Astrocyte (in vitro differentiated cells and primary cell): ENCODE data around the gene PPP4R4.

Experiments used
- EZH2 ChIP-seq: IDR thresholded peaks from 2 replicates; pipeline ENCODE4 v1.6.1; 2012; ENCODE audit warnings: mild to moderate bottlenecking, low read length, inconsistent platforms; ENCODE audit not compliant: insufficient read depth
- TF ChIP-seq, protein P1 (sequence below): IDR thresholded peaks from 2 replicates; pipeline ENCODE4 v1.5.1; 2011; ENCODE audit warnings: low read depth, mild to moderate bottlenecking, inconsistent platforms, low read length, moderate library complexity; ENCODE audit not compliant: insufficient read depth

- TF ChIP-seq EZH2, result no peak
- TF ChIP-seq, protein P1, sequence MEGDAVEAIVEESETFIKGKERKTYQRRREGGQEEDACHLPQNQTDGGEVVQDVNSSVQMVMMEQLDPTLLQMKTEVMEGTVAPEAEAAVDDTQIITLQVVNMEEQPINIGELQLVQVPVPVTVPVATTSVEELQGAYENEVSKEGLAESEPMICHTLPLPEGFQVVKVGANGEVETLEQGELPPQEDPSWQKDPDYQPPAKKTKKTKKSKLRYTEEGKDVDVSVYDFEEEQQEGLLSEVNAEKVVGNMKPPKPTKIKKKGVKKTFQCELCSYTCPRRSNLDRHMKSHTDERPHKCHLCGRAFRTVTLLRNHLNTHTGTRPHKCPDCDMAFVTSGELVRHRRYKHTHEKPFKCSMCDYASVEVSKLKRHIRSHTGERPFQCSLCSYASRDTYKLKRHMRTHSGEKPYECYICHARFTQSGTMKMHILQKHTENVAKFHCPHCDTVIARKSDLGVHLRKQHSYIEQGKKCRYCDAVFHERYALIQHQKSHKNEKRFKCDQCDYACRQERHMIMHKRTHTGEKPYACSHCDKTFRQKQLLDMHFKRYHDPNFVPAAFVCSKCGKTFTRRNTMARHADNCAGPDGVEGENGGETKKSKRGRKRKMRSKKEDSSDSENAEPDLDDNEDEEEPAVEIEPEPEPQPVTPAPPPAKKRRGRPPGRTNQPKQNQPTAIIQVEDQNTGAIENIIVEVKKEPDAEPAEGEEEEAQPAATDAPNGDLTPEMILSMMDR, result no peak
Measured at GRCh38 chr14:94128216-94128839, 45.8 kb upstream of the PPP4R4 start.
